ENCODE data around the gene EEF1B2.
"Not testable (repeated sequence)": the region's sequence is repeated elsewhere in the genome, so short reads cannot be mapped to it uniquely, and the experiment has no call there.

- TF ChIP-seq CTCF (IDR thresholded peaks at IDR 0.05; ENCODE audit: borderline replicate concordance, extremely low read depth, low read length, poor library complexity, severe bottlenecking); EZH2 (IDR thresholded peaks at IDR 0.05; ENCODE audit: borderline replicate concordance, low read depth, low read length, severe bottlenecking): not testable (repeated sequence)
These were observed 8.5 kb downstream of the EEF1B2 start for GRCh38 chr2:206168230-206168629.

All from DND-41 (cell line).